Measurements from ENCODE around the gene SYT9.

- no peak for TF ChIP-seq TAF1 (IDR thresholded peaks at IDR 0.05; ENCODE audit: borderline replicate concordance, insufficient read depth, low read length)
- no peak for TF ChIP-seq POLR2AphosphoS5 (IDR thresholded peaks at IDR 0.05; ENCODE audit: low read depth, low read length)
- TF ChIP-seq, protein P1, sequence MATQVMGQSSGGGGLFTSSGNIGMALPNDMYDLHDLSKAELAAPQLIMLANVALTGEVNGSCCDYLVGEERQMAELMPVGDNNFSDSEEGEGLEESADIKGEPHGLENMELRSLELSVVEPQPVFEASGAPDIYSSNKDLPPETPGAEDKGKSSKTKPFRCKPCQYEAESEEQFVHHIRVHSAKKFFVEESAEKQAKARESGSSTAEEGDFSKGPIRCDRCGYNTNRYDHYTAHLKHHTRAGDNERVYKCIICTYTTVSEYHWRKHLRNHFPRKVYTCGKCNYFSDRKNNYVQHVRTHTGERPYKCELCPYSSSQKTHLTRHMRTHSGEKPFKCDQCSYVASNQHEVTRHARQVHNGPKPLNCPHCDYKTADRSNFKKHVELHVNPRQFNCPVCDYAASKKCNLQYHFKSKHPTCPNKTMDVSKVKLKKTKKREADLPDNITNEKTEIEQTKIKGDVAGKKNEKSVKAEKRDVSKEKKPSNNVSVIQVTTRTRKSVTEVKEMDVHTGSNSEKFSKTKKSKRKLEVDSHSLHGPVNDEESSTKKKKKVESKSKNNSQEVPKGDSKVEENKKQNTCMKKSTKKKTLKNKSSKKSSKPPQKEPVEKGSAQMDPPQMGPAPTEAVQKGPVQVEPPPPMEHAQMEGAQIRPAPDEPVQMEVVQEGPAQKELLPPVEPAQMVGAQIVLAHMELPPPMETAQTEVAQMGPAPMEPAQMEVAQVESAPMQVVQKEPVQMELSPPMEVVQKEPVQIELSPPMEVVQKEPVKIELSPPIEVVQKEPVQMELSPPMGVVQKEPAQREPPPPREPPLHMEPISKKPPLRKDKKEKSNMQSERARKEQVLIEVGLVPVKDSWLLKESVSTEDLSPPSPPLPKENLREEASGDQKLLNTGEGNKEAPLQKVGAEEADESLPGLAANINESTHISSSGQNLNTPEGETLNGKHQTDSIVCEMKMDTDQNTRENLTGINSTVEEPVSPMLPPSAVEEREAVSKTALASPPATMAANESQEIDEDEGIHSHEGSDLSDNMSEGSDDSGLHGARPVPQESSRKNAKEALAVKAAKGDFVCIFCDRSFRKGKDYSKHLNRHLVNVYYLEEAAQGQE (IDR thresholded peaks at IDR 0.05; ENCODE audit: insufficient read depth in 1 of 2, low read depth in 2 of 2, low read length in 2 of 2), result no peak
Observed at GRCh38 chr11:7487360-7487759, 235.7 kb downstream of the SYT9 start.

All from PFSK-1 (cell line).